ENCODE data around the gene WDR6.

WDR6 gene

GRCh38 chr3:49034650-49035049, 27.5 kb downstream of the WDR6 start:
- TF ChIP-seq CTCF (IDR thresholded peaks at IDR 0.05; ENCODE audit: borderline replicate concordance, control extremely low read depth, extremely low read depth, insufficient read depth, missing control alignments), result no peak
- in situ Hi-C loops (cut with MboI; ENCODE audit: low sequenced_read_pairs, unreplicated experiment), result no loop called here

GRCh38 chr3:49035281-49035680, 28.1 kb downstream of the WDR6 start:
- in situ Hi-C loops (cut with MboI; ENCODE audit: low sequenced_read_pairs, unreplicated experiment), result no loop called here
- TF ChIP-seq CTCF (IDR thresholded peaks at IDR 0.05; ENCODE audit: borderline replicate concordance, control extremely low read depth, extremely low read depth, insufficient read depth, missing control alignments), result no peak
- no peak for DNase-seq (ENCODE audit: low spot score)

More at GRCh38 chr3:49034650-49035049, 27.5 kb downstream of the WDR6 start:
- no peak for DNase-seq (ENCODE audit: low spot score)

GRCh38 chr3:49053543-49053942, 46.4 kb downstream of the WDR6 start:
- DNase-seq (ENCODE audit: low spot score), result no peak

GRCh38 chr3:49054344-49054862, 47.2 kb downstream of the WDR6 start:
- no peak for TF ChIP-seq CTCF (IDR thresholded peaks at IDR 0.05; ENCODE audit: borderline replicate concordance, control extremely low read depth, extremely low read depth, insufficient read depth, missing control alignments)
- in situ Hi-C loops (cut with MboI; ENCODE audit: low sequenced_read_pairs, unreplicated experiment), result no loop called here
- DNase-seq (ENCODE audit: low spot score), result no peak

More at GRCh38 chr3:49053543-49053942, 46.4 kb downstream of the WDR6 start:
- in situ Hi-C loops (cut with MboI; ENCODE audit: low sequenced_read_pairs, unreplicated experiment), result no loop called here
- no peak for TF ChIP-seq CTCF (IDR thresholded peaks at IDR 0.05; ENCODE audit: borderline replicate concordance, control extremely low read depth, extremely low read depth, insufficient read depth, missing control alignments)

GRCh38 chr3:49057268-49057667, 50.1 kb downstream of the WDR6 start:
- no peak for TF ChIP-seq CTCF (IDR thresholded peaks at IDR 0.05; ENCODE audit: borderline replicate concordance, control extremely low read depth, extremely low read depth, insufficient read depth, missing control alignments)
- in situ Hi-C loops (cut with MboI; ENCODE audit: low sequenced_read_pairs, unreplicated experiment), result no loop called here
- DNase-seq (ENCODE audit: low spot score), result no peak

GRCh38 chr3:49058011-49058410, 50.8 kb downstream of the WDR6 start:
- DNase-seq (ENCODE audit: low spot score), result no peak
- TF ChIP-seq CTCF (IDR thresholded peaks at IDR 0.05; ENCODE audit: borderline replicate concordance, control extremely low read depth, extremely low read depth, insufficient read depth, missing control alignments), result no peak
- in situ Hi-C loops (cut with MboI; ENCODE audit: low sequenced_read_pairs, unreplicated experiment), result no loop called here

All from GM13976 (cell line).